Ovary (tissue), 3 donors: ENCODE results near the gene SH2D4B.

Experiments
- POLR2A ChIP-seq: fragments of 450-650 bp; IDR thresholded peaks from one replicate; pipeline ENCODE4 v1.6.1; 2017; ENCODE audit warnings: antibody characterized with exemption, mild to moderate bottlenecking, moderate library complexity
- TF ChIP-seq, protein P1 (sequence below), 3 donors: fragments of 450-650 bp in 2 of 3; fragments of 200-600 bp in 1 of 3; IDR thresholded peaks; one replicate each; pipeline versions ENCODE4 v1.5.1 to v1.8.0; 2016 to 2022; ENCODE audit warnings: antibody characterized with exemption in 3 of 3, mild to moderate bottlenecking in 1 of 3
- donor health status: DM: no; HTN: no; CAD: no.

DNA sequence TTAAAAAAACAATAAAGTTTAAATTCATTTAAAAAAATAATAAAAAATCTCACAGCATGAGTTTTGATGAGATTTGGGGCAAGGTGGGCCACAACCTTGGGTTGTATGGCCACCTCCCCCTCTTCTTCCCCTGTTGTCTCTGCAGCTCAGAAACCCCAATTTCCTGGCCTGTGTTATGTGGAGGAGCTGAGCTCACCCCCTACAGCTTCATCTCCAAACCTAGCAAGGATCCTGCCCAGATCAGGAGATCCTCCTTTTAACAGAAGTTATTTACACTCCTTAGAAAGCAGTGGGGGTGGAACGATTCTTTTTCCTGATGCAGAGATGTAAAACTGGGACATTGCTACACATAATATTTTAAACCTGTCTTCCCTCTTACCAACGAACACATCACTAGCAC, 6.9 kb upstream of the SH2D4B start:
- TF ChIP-seq, protein P1, sequence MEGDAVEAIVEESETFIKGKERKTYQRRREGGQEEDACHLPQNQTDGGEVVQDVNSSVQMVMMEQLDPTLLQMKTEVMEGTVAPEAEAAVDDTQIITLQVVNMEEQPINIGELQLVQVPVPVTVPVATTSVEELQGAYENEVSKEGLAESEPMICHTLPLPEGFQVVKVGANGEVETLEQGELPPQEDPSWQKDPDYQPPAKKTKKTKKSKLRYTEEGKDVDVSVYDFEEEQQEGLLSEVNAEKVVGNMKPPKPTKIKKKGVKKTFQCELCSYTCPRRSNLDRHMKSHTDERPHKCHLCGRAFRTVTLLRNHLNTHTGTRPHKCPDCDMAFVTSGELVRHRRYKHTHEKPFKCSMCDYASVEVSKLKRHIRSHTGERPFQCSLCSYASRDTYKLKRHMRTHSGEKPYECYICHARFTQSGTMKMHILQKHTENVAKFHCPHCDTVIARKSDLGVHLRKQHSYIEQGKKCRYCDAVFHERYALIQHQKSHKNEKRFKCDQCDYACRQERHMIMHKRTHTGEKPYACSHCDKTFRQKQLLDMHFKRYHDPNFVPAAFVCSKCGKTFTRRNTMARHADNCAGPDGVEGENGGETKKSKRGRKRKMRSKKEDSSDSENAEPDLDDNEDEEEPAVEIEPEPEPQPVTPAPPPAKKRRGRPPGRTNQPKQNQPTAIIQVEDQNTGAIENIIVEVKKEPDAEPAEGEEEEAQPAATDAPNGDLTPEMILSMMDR (IDR thresholded peaks at IDR 0.05) = no peak
- no peak for TF ChIP-seq POLR2A
